GM19240 (cell line): ENCODE data around the gene EPHB1.

Experiments
- DNase-seq: peaks from one replicate; pipeline ENCODE4 v3.0.0; 2011; ENCODE audit warnings: low spot score; ENCODE audit not compliant: insufficient read length

EPHB1 gene

GRCh38 chr3:134905647-134905935, 110.5 kb downstream of the EPHB1 start:
- no peak for DNase-seq

DNA sequence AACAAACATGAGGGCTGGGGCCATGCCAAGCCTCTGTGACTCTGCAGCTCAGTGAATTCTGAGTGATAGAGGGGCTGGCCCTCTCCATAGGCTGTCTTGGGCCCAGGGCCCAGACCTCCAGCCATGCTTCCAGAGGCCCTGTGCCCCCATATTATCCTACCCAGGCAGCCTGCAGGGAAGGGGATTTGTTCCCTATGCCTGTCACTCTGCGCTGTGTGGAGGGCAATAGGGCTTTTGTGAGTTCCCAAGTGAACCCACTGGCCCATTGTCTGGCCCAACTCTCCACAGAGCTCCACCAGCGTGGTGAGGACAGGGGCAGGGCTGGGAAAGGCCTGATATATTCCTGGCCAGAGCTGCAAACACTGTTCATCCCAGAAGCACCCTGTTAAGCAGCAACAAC, 113.2 kb downstream of the EPHB1 start:
- DNase-seq = no peak

GRCh38 chr3:134910026-134910425, 115.0 kb downstream of the EPHB1 start:
- DNase-seq = no peak

DNA sequence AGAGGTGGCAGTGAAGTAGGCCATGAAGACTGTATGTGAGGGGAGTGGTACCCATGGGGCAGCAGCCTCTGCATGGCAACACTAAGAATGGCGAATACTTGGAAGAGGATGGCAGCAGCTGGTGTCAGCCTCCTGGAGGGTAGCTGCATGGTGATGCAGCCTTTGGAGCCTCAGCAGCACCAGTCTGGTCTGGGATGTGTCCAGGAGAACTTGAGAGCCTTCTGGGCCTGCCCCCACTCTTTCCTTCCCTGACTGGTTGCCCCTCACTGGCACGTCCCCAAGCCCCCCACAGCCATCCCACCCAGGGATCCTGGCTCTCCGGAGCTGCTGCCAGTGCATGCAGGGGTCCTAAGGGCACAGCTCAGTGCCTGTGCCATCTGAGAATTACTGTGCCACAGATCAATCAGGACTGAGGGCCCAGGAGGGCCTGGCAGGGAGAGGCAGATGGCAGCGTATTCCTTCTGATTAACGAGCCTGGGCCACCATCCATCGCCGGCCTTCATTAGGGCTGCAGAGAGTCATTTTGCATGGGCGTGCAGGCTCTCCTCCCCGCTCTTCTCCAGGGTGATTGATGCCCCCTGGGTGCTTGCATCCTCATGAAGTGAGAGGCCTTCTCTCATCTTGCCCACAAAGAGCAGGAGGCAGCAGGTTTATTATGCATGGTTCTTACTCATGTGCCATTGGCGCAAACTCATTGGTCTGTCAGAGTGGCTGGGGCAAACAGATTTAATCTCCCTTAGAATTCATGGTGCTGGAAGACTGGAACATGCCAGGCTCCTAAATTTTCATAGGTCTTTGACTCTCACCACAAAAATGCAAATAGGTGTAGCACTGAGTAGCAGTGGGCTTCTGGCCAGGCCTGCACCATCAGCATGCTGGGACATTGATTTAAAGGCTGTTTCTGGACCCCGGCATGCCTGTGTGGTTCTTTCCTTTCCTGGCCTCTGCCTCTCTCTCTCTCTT, 116.8 kb downstream of the EPHB1 start:
- no peak for DNase-seq

GRCh38 chr3:134916276-134916961, 121.4 kb downstream of the EPHB1 start:
- DNase-seq = no peak

DNA sequence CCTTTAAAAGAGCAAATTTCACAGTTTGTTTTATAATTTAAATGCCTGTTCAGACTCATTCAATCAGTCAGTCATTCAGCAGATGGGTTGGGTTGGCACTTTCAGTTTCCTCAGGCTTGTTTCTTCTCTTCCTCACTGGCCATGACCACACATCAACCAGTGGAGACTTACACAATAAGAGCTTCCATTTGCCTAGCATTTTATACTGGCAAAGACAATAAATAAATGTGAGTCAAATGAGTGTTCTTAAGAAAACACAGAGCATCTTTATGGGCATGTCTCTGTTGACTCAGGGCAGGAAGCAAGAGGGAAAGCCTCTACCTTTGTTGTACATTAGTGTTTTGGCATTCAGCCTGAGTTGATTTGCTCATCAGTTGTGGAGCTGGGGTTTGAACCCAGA, 122.6 kb downstream of the EPHB1 start:
- DNase-seq = no peak

DNA sequence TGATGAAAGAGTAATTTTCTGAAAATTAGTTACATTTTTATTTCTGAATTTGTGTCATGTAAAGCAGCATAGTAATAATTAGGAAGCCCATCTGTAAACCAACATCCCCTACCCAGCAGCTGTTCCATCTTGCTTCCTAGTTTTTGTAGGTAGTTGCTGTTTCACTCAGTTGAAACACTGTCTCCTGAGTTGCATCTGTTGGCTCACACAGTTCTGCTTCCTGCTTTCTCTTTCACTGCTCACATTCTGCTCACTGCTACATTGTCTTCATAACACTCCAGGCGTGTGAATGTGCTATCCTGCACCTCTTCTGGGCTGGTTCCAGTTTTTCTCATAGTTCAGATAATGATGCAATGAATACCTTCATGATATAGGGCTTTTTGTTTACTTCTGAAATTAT, 123.4 kb downstream of the EPHB1 start:
- DNase-seq = peak; percentile 57

DNA sequence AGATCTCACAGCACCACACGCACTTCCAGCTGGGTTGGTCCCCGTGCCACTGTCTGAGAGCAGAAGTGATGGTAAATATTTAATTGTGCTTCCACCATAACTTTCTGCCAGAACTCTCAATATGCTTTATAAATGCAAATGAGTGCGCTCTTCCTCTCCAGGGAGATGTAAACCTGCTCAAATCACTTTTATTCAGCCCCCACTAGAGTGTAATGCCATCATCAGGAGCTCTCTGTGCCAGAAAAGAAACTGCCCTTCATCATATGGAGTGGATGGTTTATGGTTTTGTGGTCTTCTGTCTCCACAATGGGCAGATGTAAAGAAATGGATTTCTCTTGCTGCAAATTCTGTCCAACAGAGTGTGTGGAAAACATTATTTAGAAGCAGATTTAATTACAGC, 127.0 kb downstream of the EPHB1 start:
- DNase-seq = no peak

DNA sequence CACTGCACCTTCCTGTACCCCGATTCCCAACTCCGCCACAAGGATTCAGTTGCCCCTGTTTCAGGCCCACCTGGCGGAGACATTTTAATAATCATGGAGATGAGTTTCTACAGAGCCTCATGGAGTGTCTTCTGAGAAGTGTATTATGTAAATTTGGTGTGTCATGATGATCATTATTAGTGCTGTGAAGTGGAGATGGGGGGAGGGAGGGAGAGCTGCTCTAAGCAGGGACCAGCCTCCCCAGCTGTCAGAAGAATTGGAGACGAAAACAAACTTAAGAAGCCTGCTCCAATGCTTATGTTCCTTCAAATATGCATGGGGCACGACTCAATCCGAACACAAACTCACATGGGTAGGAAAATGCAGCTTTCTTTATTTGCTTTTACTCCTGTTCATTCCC, 127.8 kb downstream of the EPHB1 start:
- no peak for DNase-seq

GRCh38 chr3:134923286-134923685, 128.2 kb downstream of the EPHB1 start:
- no peak for DNase-seq

GRCh38 chr3:134927599-134927998, 132.5 kb downstream of the EPHB1 start:
- DNase-seq = no peak

GRCh38 chr3:134928392-134928791, 133.3 kb downstream of the EPHB1 start:
- DNase-seq = no peak

DNA sequence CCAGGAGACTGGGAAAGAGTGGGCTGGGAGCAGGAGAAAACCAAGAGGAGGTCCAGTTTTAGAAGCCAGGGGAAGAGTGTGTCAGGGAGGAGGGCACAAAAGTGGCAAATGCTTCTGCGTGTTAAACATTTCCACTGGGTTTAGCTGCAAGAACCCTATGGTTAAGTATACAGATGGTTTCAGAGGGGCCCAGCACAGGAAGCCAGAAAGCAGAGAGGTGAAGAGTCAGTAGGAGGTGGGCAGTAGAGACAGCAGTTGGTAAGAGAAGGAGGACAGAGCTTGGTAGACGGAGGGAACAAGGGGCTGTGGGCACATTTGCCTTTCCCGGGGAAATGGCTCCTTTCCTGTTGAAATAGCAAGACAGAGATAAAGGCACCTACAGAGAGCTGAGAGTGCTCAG, 133.8 kb downstream of the EPHB1 start:
- no peak for DNase-seq

GRCh38 chr3:134929976-134930375, 134.9 kb downstream of the EPHB1 start:
- DNase-seq = no peak

GRCh38 chr3:134931045-134931785, 136.2 kb downstream of the EPHB1 start:
- DNase-seq = no peak

DNA sequence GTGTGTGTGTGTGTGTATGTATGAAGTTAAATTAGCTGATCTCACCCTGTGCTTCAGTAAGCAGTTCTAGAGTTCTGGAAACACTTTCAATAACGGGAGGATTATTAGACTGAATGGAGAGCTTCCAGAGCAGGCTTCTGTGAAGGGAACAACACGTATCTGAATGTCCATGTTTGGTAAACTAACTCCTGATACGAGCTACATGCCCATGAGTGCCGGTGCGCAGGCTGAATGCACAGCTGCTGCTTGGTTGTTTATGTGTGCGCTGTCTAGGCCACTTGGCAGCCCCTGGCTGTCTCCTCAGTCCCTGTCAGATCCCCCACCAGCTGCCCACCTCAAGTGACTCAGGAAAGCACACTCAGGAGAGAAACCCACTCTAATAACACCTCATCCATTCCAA, 137.0 kb downstream of the EPHB1 start:
- no peak for DNase-seq

- no peak for DNase-seq
Observed at GRCh38 chr3:134933997-134934396, 138.9 kb downstream of the EPHB1 start.

DNA sequence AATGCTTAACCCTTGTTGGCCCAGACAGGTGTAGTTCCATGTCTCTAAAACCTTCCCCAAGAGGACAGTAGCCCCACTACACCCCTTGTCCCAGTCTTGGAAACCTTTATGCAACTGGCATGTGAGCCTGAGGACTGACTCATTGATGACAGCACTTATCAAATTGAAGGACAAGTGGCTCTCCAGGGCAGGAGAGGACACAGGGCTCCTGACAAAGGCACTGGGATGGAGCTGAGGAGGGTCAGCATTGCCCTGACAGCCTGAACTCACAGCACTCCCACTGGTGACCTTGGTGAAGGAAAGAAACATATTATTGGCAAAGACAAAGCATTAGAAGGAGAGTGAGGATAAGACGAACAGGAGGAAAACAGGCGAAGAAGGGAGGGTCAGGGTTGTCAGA, 139.9 kb downstream of the EPHB1 start:
- DNase-seq = no peak

DNA sequence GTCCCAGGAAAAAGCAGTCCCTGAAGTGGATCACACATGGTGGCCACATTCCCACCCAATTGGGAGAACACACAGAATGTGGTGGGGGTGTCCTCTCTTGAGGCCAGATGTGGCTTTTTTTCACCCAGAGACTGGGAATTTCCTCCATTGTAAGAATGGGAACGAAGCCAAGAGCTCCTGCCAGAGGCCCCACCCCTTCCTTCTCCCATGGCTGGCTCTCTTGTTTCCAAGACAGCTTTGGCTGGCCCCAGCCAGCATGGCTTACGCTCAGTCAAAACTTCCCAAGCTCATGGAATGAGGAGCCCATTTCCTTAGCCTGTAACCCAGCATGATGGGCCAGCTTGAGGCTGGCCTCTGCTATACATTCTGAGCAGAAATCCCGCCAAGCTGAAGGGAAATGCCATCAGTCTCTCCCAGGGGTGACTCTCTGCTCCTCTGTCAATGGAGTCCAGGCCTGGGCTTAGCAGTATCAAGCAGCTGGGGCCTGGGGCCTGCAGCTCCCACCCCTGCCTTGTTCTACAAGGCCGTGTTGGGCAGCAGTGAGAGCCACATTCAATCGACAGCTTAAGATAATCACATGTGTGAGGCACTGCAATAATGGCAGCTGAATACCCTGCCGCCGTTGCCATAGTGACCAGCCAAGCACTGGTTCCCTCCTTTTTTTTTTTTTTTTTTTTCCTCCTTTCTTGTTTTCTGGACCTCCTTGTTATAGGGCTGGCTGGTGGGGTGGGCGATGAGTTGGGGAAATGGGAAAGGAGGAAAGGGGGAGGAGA, 142.4 kb downstream of the EPHB1 start:
- DNase-seq = no peak

GRCh38 chr3:134938029-134938525, 143.0 kb downstream of the EPHB1 start:
- DNase-seq = no peak

GRCh38 chr3:134939978-134940377, 144.9 kb downstream of the EPHB1 start:
- no peak for DNase-seq
